Measurements from ENCODE around the gene TSKS.

- TF ChIP-seq EZH2phosphoT487 (IDR thresholded peaks at IDR 0.05; ENCODE audit: insufficient read depth, low read depth) = no peak
- TF ChIP-seq EZH2 (IDR thresholded peaks at IDR 0.05; ENCODE audit: insufficient read depth, poor library complexity, severe bottlenecking) = no peak
These were observed 36.2 kb upstream of the TSKS start for GRCh38 chr19:49799271-49799797.

All from GM23248 (cell line).